Measurements from ENCODE around the gene UBE2E2. TPM values are rescaled to one million over a fixed set of nuclear protein-coding genes. Genes with fewer than 3 reads are reported as not detected.

Gene UBE2E2
- total RNA-seq, 1 donor from 2014 or later: 45.9 TPM

DNA sequence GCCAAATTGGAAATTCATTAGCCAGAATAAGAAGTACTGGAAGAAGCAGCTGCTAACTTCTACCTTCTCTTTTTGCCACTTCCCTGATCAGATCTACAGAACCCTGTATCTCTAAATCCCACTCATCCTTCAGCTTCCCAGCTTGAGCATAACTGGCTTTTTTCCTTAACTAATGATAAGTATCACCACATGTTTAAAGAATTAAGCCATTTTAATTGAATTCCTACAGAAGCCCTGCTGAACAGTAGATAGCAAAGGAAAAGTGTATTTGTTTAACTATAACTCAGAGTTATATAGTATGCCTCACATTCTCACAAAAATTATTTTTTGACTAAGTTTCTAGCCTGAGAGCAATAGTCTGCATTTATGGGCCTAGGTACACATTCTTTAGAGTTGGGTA, 262.4 kb downstream of the UBE2E2 start:
- Histone ChIP-seq H3K27ac (no peak overlapping the region), H3K4me1 (no peaks in the 10 kb centered on the region), H3K4me3 (no peak overlapping the region), H3K27me3 (no peaks in the 10 kb centered on the region), H3K9me3 (no peaks in the 10 kb centered on the region), H3K36me3 (no peaks in the 10 kb centered on the region)
- ATAC-seq (no peak), DNase-seq (no peak)
- intact Hi-C loops (cut with DNase I): no loop called here
- TF ChIP-seq, protein P1, sequence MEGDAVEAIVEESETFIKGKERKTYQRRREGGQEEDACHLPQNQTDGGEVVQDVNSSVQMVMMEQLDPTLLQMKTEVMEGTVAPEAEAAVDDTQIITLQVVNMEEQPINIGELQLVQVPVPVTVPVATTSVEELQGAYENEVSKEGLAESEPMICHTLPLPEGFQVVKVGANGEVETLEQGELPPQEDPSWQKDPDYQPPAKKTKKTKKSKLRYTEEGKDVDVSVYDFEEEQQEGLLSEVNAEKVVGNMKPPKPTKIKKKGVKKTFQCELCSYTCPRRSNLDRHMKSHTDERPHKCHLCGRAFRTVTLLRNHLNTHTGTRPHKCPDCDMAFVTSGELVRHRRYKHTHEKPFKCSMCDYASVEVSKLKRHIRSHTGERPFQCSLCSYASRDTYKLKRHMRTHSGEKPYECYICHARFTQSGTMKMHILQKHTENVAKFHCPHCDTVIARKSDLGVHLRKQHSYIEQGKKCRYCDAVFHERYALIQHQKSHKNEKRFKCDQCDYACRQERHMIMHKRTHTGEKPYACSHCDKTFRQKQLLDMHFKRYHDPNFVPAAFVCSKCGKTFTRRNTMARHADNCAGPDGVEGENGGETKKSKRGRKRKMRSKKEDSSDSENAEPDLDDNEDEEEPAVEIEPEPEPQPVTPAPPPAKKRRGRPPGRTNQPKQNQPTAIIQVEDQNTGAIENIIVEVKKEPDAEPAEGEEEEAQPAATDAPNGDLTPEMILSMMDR (IDR thresholded peaks at IDR 0.05): no peak

- DNase-seq (no peak), ATAC-seq (no peak)
- H3K9me3 ChIP-seq: no peaks in the 10 kb centered on the region
- no peak overlapping the region for H3K27ac ChIP-seq
- TF ChIP-seq, protein P1 (IDR thresholded peaks at IDR 0.05): no peak
- H3K36me3 ChIP-seq: no peaks in the 10 kb centered on the region
- H3K4me3 ChIP-seq: no peak overlapping the region
- H3K27me3 ChIP-seq: no peaks in the 10 kb centered on the region
- intact Hi-C loops (cut with DNase I): no loop called here
- no peaks in the 10 kb centered on the region for H3K4me1 ChIP-seq
These were observed 265.1 kb downstream of the UBE2E2 start for GRCh38 chr3:23468203-23468602.

DNA sequence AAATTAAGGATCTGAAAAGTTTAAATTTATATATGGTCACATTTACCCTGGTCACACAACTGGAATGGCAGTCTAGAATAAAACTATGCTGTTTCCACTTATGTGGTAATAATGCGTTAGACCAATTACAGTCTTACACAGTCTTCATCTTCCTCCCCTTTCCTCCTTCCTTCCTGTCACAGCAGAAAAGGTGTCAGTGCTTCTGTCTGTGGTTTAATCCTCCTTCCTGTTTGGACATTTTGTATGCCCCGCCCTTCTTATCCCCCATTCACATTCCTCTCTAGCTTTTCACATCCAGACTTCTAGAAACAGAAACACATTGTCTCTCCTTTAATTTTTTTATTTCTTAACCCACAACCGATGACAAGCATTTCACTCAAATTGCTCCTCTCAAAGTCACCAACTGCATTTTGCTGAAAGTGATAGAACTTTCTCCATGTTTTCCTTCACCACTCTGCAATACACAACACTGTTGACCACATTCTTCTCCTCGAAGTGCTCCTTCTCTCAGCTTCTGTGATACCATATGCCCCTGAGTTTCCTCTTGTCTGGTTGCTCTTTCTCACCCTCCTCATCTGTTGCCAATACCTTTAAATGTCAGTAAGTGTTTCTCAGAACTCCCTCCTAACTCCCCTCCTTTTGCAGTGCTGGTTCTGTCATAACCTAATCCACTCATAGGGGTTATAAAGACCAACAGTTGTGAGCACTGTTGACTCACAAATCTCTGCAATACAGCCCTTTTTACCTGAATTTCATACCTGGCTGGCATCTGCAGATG, 271.6 kb downstream of the UBE2E2 start:
- intact Hi-C loops (cut with DNase I): no loop called here
- H3K27ac ChIP-seq: no peak overlapping the region
- H3K27me3 ChIP-seq: no peaks in the 10 kb centered on the region
- no peaks in the 10 kb centered on the region for H3K36me3 ChIP-seq
- TF ChIP-seq, protein P1 (IDR thresholded peaks at IDR 0.05): no peak
- DNase-seq: no peak
- no peaks in the 10 kb centered on the region for H3K4me1 ChIP-seq
- no peaks in the 10 kb centered on the region for H3K9me3 ChIP-seq
- H3K4me3 ChIP-seq: no peak overlapping the region
- no peak for ATAC-seq

DNA sequence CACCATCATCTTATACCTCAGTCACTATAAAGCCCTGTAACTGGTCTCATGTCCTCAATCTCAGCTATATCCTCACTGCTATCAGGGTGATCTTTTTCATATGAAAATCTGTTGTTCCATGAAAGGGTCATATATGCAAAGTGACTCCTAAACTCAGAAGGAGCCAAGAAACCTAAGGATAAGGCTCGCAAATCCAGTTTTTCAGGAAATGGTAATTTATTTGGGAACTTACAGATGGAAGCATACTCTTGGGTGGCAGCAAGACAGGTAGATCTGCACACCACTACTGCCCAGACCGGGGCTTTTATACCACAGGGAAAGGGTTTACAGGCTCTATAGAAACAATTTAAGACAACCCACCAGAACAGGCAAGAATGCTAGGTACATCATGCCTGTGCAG, 272.3 kb downstream of the UBE2E2 start:
- Histone ChIP-seq H3K27ac (no peak overlapping the region), H3K4me3 (no peak overlapping the region), H3K27me3 (no peaks in the 10 kb centered on the region), H3K4me1 (no peaks in the 10 kb centered on the region), H3K9me3 (no peaks in the 10 kb centered on the region), H3K36me3 (no peaks in the 10 kb centered on the region)
- no peak for DNase-seq
- intact Hi-C loops (cut with DNase I): no loop called here
- TF ChIP-seq, protein P1 (IDR thresholded peaks at IDR 0.05): no peak
- no peak for ATAC-seq

- TF ChIP-seq, protein P1 (IDR thresholded peaks at IDR 0.05): no peak
- no peak for DNase-seq
- no peaks in the 10 kb centered on the region for H3K36me3 ChIP-seq
- H3K4me1 ChIP-seq: no peaks in the 10 kb centered on the region
- H3K27ac ChIP-seq: no peak overlapping the region
- no peaks in the 10 kb centered on the region for H3K9me3 ChIP-seq
- no peak overlapping the region for H3K4me3 ChIP-seq
- intact Hi-C loops (cut with DNase I): no loop called here
- H3K27me3 ChIP-seq: no peaks in the 10 kb centered on the region
- no peak for ATAC-seq
These were observed 275.9 kb downstream of the UBE2E2 start for GRCh38 chr3:23479026-23479425.

All from upper lobe of right lung (tissue), 1 donor.